T-helper 17 cell (primary cell): ENCODE data around the gene MAGT1. TPM values are rescaled to one million over a fixed set of nuclear protein-coding genes. Genes with fewer than 3 reads are reported as not detected.
"Not testable (repeated sequence)": the region's sequence is repeated elsewhere in the genome, so short reads cannot be mapped to it uniquely, and the experiment has no call there.

Experiments used
- ATAC-seq: fragments of 150-1000 bp; cut with Tn5 transposase; 2 replicates; pipeline ENCODE4 v1.10.0; 2021; ENCODE audit warnings: mild to moderate bottlenecking, moderate library complexity
- DNase-seq, 3 donors: peaks; one replicate each; pipeline versions ENCODE4 v3.0.0 to v3.0.0-alpha.2; 2020 to 2021
- H3K9me3 ChIP-seq: one replicate; pipeline ENCODE4 v1.7.0; 2013; ENCODE audit warnings: low read length, mild to moderate bottlenecking; ENCODE audit not compliant: control insufficient read depth, poor library complexity, severe bottlenecking
- H3K27ac Mint-ChIP-seq: one replicate; pipeline ENCODE4 v1.8.0; 2022; ENCODE audit warnings: mild to moderate bottlenecking, moderate library complexity, mixed read lengths
- H3K27me3 Mint-ChIP-seq: one replicate; pipeline ENCODE4 v1.8.0; 2022; ENCODE audit warnings: mixed read lengths
- H3K36me3 Mint-ChIP-seq: one replicate; pipeline ENCODE4 v1.8.0; 2022; ENCODE audit warnings: low read depth, mixed read lengths
- H3K4me1 Mint-ChIP-seq: one replicate; pipeline ENCODE4 v1.8.0; 2022; ENCODE audit warnings: mild to moderate bottlenecking, mixed read lengths
- H3K4me3 Mint-ChIP-seq: one replicate; pipeline ENCODE4 v1.8.0; 2022; ENCODE audit warnings: mild to moderate bottlenecking, moderate library complexity, mixed read lengths
- total RNA-seq, 4 donors: library from RNA in 2 of 4; stranded (reverse) in 2 of 4; gene quantifications; one replicate each; pipeline ENCODE4 v1.2.3 and lab custom pipeline; 2022 to 2026

MAGT1 gene
- total RNA-seq, 2 donors from 2014 or later: 36.5 to 38.6 TPM

GRCh38 chrX:77910108-77910840, 15.0 kb upstream of the MAGT1 start, which contains the start of gene ATP7A:
Gene ATP7A, plus strand, starts transcription at chrX:77910693. Its CDS starts 60,949 bp downstream, at chrX:77971642.
- peak within 1 kb of the TSS; percentile 95 for H3K4me3 Mint-ChIP-seq
- DNase-seq (peak; percentile 75 to 86 (median 80)), ATAC-seq (peak; percentile 93)
- H3K4me1 Mint-ChIP-seq: peaks cover 7% of the 10 kb centered on the region
- peaks cover 2% of the 10 kb centered on the region for H3K36me3 Mint-ChIP-seq
- H3K27me3 Mint-ChIP-seq: no peaks in the 10 kb centered on the region
- H3K9me3 ChIP-seq: no peaks in the 10 kb centered on the region
- peak within 1 kb of the TSS; percentile 92 for H3K27ac Mint-ChIP-seq

DNA sequence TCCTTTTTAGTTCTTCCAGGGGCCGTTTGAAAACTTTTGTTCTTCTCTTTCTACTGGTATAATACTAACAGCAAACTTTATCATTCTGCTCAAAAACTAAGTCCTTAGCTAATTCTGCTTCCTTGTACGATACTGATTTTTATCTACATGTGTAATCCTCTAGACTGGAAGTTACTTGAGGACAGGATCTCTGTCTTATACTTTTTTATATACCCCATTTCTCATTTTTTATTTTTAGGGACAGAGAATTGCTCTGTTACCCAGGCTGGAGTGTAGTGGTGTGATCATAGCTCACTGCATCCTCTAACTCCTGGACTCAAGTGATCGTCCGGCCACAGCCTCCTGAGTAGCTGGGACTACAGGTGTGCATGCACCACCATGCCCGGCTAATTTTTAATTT, 6.3 kb upstream of the MAGT1 start:
- no peak for DNase-seq
- H3K4me3 Mint-ChIP-seq: peak overlapping the region; percentile 63
- no peak for ATAC-seq
- H3K9me3 ChIP-seq: no peaks in the 10 kb centered on the region
- H3K4me1 Mint-ChIP-seq: peaks cover 2% of the 10 kb centered on the region
- H3K27ac Mint-ChIP-seq: peak overlapping the region; percentile 95
- H3K27me3 Mint-ChIP-seq: no peaks in the 10 kb centered on the region
- H3K36me3 Mint-ChIP-seq: no peaks in the 10 kb centered on the region

GRCh38 chrX:77900688-77901087, 5.5 kb upstream of the MAGT1 start:
- no peaks in the 10 kb centered on the region for H3K27me3 Mint-ChIP-seq
- H3K4me3 Mint-ChIP-seq: peak overlapping the region; percentile 92
- DNase-seq (no peak), ATAC-seq (no peak)
- H3K27ac Mint-ChIP-seq: peak overlapping the region; percentile 95
- H3K9me3 ChIP-seq: no peaks in the 10 kb centered on the region
- H3K36me3 Mint-ChIP-seq: no peaks in the 10 kb centered on the region
- peaks cover 2% of the 10 kb centered on the region for H3K4me1 Mint-ChIP-seq

- Mint-ChIP-seq H3K4me1 (peaks cover 4% of the 10 kb centered on the region), H3K27me3 (no peaks in the 10 kb centered on the region), H3K4me3 (peak within 1 kb of the TSS; percentile 92), H3K27ac (peak within 1 kb of the TSS; percentile 95), H3K36me3 (no peaks in the 10 kb centered on the region)
- ATAC-seq: peak; percentile 67
- H3K9me3 ChIP-seq: no peaks in the 10 kb centered on the region
- peak; percentile 15 to 35 (median 30) for DNase-seq
Measured at GRCh38 chrX:77899081-77899828, 4.0 kb upstream of the MAGT1 start, which contains the start of gene COX7B. Gene COX7B, plus strand, starts transcription at chrX:77899468. Its CDS starts 86 bp downstream, at chrX:77899554.

DNA sequence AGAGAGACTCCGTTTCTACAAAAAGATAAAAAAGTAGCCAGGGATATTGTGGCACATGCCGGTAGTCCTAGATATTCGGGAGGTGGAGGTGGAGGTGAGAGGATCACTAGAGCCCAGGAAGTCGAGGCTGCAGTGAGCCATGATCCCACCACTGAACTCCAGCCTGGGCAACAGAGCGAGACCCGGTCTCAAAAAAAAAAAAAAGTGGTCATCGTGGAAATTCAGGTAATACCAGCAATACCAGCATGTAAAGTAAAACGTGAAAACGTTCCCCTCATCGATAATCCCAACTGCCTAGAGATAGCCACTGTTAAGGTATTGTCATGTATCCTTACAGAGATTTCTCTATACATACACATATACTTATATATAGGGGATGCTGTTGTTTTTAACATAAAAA, 1.5 kb downstream of the MAGT1 start:
- H3K27ac Mint-ChIP-seq: peak overlapping the region; percentile 98
- ATAC-seq: no peak
- H3K9me3 ChIP-seq: no peaks in the 10 kb centered on the region
- no peaks in the 10 kb centered on the region for H3K36me3 Mint-ChIP-seq
- H3K27me3 Mint-ChIP-seq: no peaks in the 10 kb centered on the region
- H3K4me3 Mint-ChIP-seq: peak overlapping the region; percentile 19
- H3K4me1 Mint-ChIP-seq: peaks cover 6% of the 10 kb centered on the region
- DNase-seq: no peak

DNA sequence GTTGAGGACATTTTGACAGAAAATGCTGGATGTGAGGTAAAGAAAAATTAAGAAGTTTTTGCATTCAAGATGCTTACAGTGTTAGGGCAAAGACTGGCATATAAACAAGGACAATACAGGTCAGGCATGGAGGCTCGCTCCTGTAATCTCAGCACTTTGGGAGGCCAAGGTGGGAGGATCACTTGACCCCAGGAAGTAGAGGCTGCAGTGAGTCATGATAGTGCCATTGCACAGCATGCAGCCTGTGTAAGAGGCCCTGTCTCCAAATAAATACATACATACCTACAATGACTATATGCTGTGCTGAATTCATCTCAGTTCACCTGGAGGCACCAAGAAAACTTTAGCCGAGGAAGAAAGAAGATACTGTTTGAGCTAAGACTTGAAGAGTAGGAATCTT, 2.3 kb downstream of the MAGT1 start:
- no peak for ATAC-seq
- H3K27ac Mint-ChIP-seq: no peak overlapping the region
- H3K36me3 Mint-ChIP-seq: no peaks in the 10 kb centered on the region
- peaks cover 6% of the 10 kb centered on the region for H3K4me1 Mint-ChIP-seq
- DNase-seq: no peak
- H3K4me3 Mint-ChIP-seq: peak overlapping the region; percentile 28
- no peaks in the 10 kb centered on the region for H3K9me3 ChIP-seq
- no peaks in the 10 kb centered on the region for H3K27me3 Mint-ChIP-seq

- H3K27me3 Mint-ChIP-seq, DNase-seq, H3K9me3 ChIP-seq, ATAC-seq, H3K36me3 Mint-ChIP-seq, H3K4me1 Mint-ChIP-seq, H3K27ac Mint-ChIP-seq, H3K4me3 Mint-ChIP-seq: not testable (repeated sequence)
Measured at GRCh38 chrX:77881418-77881817, 13.8 kb downstream of the MAGT1 start.

DNA sequence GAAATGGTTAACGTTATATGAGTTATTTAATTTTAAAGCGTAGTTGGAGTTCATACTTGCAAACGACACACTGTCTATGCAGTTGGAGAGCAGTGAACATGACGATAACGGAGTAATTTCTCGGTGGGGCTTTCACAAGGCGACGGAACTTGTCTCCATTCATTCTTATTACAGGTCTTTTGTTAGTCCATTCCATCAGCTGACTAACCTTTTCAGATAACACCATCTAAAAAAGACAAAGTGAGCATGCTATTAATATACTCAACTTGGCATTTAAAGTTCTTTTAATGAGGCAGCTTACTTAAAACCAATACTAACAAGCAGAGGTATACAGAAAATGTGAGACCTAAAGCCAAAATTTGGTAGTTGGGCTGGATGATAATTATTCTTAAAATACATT, 19.9 kb downstream of the MAGT1 start:
- ATAC-seq (no peak), DNase-seq (no peak)
- Mint-ChIP-seq H3K36me3 (peaks cover 6% of the 10 kb centered on the region), H3K27ac (no peak overlapping the region), H3K27me3 (no peaks in the 10 kb centered on the region), H3K4me3 (no peak overlapping the region), H3K4me1 (peaks cover 6% of the 10 kb centered on the region)
- no peaks in the 10 kb centered on the region for H3K9me3 ChIP-seq

DNA sequence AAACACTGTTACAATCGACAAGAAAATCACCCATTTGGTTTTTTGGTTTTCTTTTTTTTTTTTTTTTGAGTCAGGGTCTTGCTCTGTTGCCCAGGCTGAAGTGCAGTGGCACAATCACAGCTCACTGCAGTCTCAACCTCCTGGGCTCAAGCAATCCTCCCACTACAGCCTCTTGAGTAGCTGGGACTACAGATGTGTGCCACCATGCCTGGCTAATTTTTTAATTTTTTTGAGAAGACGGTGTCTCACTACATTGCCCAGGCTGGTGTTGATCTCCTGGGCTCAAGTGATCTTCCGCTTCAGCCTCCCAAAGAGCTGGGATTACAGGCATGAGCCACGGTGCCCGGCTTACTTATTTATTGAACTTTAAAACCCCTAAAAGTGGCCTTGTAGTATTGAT, 63.7 kb downstream of the MAGT1 start:
- not testable (repeated sequence) for H3K4me3 Mint-ChIP-seq, DNase-seq, ATAC-seq, H3K4me1 Mint-ChIP-seq, H3K27ac Mint-ChIP-seq, H3K27me3 Mint-ChIP-seq, H3K9me3 ChIP-seq, H3K36me3 Mint-ChIP-seq

- H3K36me3 Mint-ChIP-seq, H3K4me1 Mint-ChIP-seq, H3K4me3 Mint-ChIP-seq, H3K27me3 Mint-ChIP-seq, DNase-seq, ATAC-seq, H3K27ac Mint-ChIP-seq, H3K9me3 ChIP-seq: not testable (repeated sequence)
Measured at GRCh38 chrX:77821989-77822388, 73.2 kb downstream of the MAGT1 start.

DNA sequence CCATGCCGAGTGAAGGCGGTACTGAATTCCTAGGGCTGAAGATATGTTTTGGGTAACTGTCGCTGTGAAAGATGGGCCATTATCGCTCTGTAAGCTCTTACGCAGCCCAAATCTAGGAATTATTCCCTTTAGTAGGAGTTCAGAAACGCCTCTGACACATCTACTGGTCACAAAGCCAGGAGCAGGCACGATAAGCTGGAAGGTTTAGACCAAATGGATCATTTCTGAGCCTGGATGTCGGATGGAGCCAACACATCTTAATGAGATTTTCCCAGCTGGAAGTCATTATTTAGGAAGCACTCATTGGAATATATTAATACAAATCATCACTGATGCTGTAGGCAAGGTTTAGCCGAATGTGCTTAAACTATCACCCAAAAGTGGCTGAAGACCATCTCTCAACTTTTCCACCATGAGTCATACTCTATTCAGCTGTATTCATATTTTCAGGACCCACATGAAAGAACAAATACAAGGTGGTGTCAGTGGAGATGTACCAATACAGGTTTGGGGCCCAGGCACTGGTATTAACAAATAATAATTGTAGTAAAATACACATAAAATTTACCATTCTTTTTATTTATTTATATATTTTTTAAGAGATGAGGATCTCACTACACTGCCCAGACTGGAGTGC, 75.0 kb downstream of the MAGT1 start:
- peaks cover 2% of the 10 kb centered on the region for H3K36me3 Mint-ChIP-seq
- DNase-seq: no peak
- no peaks in the 10 kb centered on the region for H3K4me1 Mint-ChIP-seq
- H3K27ac Mint-ChIP-seq: no peak overlapping the region
- no peak overlapping the region for H3K4me3 Mint-ChIP-seq
- H3K9me3 ChIP-seq: no peaks in the 10 kb centered on the region
- H3K27me3 Mint-ChIP-seq: no peaks in the 10 kb centered on the region
- ATAC-seq: no peak

DNA sequence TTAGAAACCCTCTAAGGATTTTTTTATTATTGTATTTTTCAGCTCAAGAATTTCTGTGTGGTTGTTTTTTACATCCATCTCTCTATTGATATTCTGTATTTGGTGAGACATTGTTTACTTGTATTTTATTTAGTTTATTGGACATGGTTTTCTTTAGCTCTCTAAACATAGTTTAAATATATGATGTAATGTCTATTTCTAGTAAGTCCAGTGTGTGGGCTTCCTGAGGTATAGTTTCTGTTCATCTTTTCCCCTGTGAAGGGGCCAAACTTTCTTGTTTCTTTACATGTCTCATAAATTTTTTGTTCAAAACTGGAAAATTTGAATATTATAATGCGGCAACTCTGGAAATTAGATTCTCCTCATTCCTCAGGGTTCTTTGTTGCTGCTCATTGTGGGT, 81.0 kb downstream of the MAGT1 start:
- H3K27me3 Mint-ChIP-seq: no peaks in the 10 kb centered on the region
- no peaks in the 10 kb centered on the region for H3K4me1 Mint-ChIP-seq
- DNase-seq (no peak), ATAC-seq (no peak)
- no peak overlapping the region for H3K4me3 Mint-ChIP-seq
- no peaks in the 10 kb centered on the region for H3K36me3 Mint-ChIP-seq
- no peaks in the 10 kb centered on the region for H3K9me3 ChIP-seq
- no peak overlapping the region for H3K27ac Mint-ChIP-seq

- no peaks in the 10 kb centered on the region for H3K27me3 Mint-ChIP-seq
- DNase-seq (no peak), ATAC-seq (no peak)
- no peak overlapping the region for H3K27ac Mint-ChIP-seq
- H3K4me3 Mint-ChIP-seq: no peak overlapping the region
- H3K9me3 ChIP-seq: no peaks in the 10 kb centered on the region
- H3K4me1 Mint-ChIP-seq: no peaks in the 10 kb centered on the region
- no peaks in the 10 kb centered on the region for H3K36me3 Mint-ChIP-seq
Measured at GRCh38 chrX:77802201-77802600, 93.0 kb downstream of the MAGT1 start.
